HG02981 (cell line): ENCODE results near the gene PDC.
"Not testable (repeated sequence)": the region's sequence is repeated elsewhere in the genome, so short reads cannot be mapped to it uniquely, and the experiment has no call there.

Source experiments
- ATAC-seq: cut with Tn5 transposase; IDR thresholded peaks from one replicate; pipeline ENCODE4 v1.9.1; 2021; ENCODE audit warnings: mild to moderate bottlenecking, moderate library complexity; ENCODE audit not compliant: unreplicated experiment

PDC gene

DNA sequence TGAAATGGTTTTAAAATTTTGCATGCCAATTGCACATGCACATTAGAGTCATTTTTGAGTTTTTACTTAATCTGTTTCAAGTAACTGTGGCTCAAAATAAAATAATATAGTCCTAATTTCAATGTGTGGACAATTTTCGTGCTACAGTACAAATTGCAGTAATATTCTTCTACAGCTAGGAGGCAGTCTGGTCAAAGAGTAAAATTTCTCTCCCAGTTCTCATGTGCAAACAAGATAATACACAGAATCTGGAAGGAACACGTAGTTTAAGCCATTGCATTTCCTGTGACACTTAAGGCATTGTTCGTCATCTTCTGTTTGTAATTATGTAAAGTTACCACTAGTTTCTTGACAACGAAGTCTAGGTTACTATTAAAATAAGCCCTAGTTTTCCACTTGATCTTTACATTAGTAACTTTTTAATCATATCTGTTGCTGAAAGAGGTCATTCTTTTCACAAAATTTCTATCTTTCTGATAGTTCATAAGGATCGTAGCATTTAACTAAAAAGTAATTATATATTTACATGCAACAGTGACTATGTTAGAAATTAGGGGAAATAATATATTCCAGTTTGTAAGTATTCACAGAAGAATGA lies 56.4 kb downstream of the PDC start:
- ATAC-seq: peak; percentile 55

DNA sequence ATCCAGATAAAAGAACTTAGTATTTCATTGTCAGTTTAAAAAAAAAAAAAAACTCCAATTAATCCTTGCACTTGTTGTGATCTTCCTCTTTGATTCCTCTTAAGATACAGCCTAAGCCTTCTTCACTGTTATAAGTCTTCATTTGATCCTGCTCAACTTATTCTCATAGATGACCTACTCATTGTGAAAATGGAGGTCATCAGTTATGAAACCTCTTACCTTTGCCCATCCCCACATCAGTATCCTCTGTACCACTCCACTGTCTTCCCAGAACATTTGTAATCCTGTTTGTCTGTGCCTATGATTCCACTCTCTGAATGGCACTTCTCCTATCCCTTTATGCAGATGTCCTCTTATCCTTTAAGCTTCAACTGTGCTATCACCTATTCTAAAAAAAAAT lies 57.3 kb downstream of the PDC start:
- no peak for ATAC-seq

DNA sequence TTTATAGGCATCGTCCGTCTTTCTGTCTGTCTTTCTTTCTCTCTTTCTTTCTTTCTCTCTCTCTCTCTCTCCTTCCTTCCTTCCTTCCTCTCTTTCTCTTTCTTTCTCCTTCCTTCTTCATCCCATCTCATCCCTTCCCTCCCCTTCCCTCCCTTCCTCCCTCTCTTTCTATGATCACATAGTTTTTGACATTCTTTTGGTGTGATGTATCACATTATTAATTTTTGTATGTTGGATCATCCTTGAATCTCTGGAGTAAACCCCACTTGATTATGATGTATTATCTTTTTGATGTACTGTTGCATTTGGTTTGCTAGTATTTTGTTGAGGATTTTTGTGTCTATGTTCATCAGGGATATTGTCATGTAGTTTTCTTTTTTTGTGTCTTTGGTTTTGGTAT lies 59.5 kb downstream of the PDC start:
- not testable (repeated sequence) for ATAC-seq
